ENCODE results near the gene TRAPPC3.

- TF ChIP-seq EZH2 (IDR thresholded peaks at IDR 0.05; ENCODE audit: low read length, unreplicated experiment) (no peak), CTCF (conservative IDR thresholded peaks at IDR 0.05; ENCODE audit: low read depth, low read length) (no peak)
Measured at GRCh38 chr1:36118447-36119204, 30.7 kb downstream of the TRAPPC3 start.
